Measurements from ENCODE around the gene ARMC6.

GRCh38 chr19:19031891-19032290, 1.5 kb upstream of the ARMC6 start:
- TF ChIP-seq POLR2A (IDR thresholded peaks at IDR 0.05) (no peak), CTCF (IDR thresholded peaks at IDR 0.05) (no peak), POLR2AphosphoS5 (IDR thresholded peaks at IDR 0.05) (no peak)
